HepG2 (cell line): ENCODE results near the gene PNKD.

Source experiments
- CTCF ChIP-seq: sonication (generic); formaldehyde crosslinking; IDR thresholded peaks from 2 replicates; pipeline ENCODE4 v1.5.0; 2020; ENCODE audit warnings: mild to moderate bottlenecking, missing genetic modification reagents, moderate library complexity
- ETS1 ChIP-seq: sonication (generic); formaldehyde crosslinking; IDR thresholded peaks from 2 replicates; pipeline ENCODE4 v1.4.0; 2020; ENCODE audit warnings: missing genetic modification reagents
- GABPB1 ChIP-seq: IDR thresholded peaks from 2 replicates; pipeline ENCODE4 v1.6.1; 2016; ENCODE audit warnings: mild to moderate bottlenecking, missing genetic modification reagents, moderate library complexity, missing compliant biosample characterization
- HDAC6 ChIP-seq: fragments of 200-600 bp; sonication (generic); IDR thresholded peaks from 2 replicates; pipeline ENCODE4 v1.7.0; 2017; ENCODE audit warnings: mild to moderate bottlenecking, antibody characterized with exemption, low read length, low read depth
- JUNB ChIP-seq: sonication (generic); formaldehyde crosslinking; IDR thresholded peaks from 2 replicates; pipeline ENCODE4 v1.8.0; 2022; ENCODE audit warnings: missing genetic modification reagents, mild to moderate bottlenecking, borderline replicate concordance
- SMAD3 ChIP-seq: sonication (generic); formaldehyde crosslinking; IDR thresholded peaks from 2 replicates; pipeline ENCODE4 v1.4.0; 2020; ENCODE audit warnings: missing genetic modification reagents
- ZNF558 ChIP-seq: sonication (generic); formaldehyde crosslinking; IDR thresholded peaks from 2 replicates; pipeline ENCODE4 v1.9.0; 2022; ENCODE audit warnings: mild to moderate bottlenecking, missing genetic modification reagents, borderline replicate concordance

GRCh38 chr2:218244204-218244603, 26.1 kb upstream of the PNKD start:
- TF ChIP-seq JUNB = no peak
- TF ChIP-seq ETS1 (CRISPR knock-in tag) = no peak
- TF ChIP-seq GABPB1 (CRISPR knock-in tag) = no peak
- no peak for TF ChIP-seq SMAD3 (CRISPR knock-in tag)
- TF ChIP-seq CTCF (CRISPR knock-in tag) = no peak
- no peak for TF ChIP-seq ZNF558 (CRISPR knock-in tag)
- TF ChIP-seq HDAC6 = no peak
